KMS-11 (cell line): ENCODE data around the gene NECAP2.

Experiments
- H2AFZ ChIP-seq: fragments of 200-600 bp; sonication (generic); 2 replicates; pipeline ENCODE4 v1.6.1; 2016; ENCODE audit warnings: antibody characterized with exemption, mixed run types, low read depth
- H3K27ac ChIP-seq: fragments of 200-600 bp; sonication (generic); 2 replicates; pipeline ENCODE4 v1.6.1; 2016; ENCODE audit warnings: mild to moderate bottlenecking, mixed run types
- H3K27me3 ChIP-seq: fragments of 200-600 bp; sonication (generic); 2 replicates; pipeline ENCODE4 v1.6.1; 2017; ENCODE audit warnings: mild to moderate bottlenecking, low read depth, mixed run types, moderate library complexity; ENCODE audit not compliant: insufficient read depth
- H3K36me3 ChIP-seq: fragments of 200-600 bp; sonication (generic); 2 replicates; pipeline ENCODE4 v1.6.1; 2017; ENCODE audit warnings: mild to moderate bottlenecking, mixed run types; ENCODE audit not compliant: insufficient read depth
- H3K4me1 ChIP-seq: fragments of 200-600 bp; sonication (generic); 2 replicates; pipeline ENCODE4 v1.6.1; 2016; ENCODE audit warnings: mild to moderate bottlenecking, low read depth, mixed run types; ENCODE audit not compliant: poor library complexity, severe bottlenecking
- H3K4me2 ChIP-seq: fragments of 200-600 bp; sonication (generic); 2 replicates; pipeline ENCODE4 v1.7.0; 2016; ENCODE audit warnings: mild to moderate bottlenecking, mixed run types
- H3K4me3 ChIP-seq: fragments of 200-600 bp; sonication (generic); IDR thresholded peaks from 2 replicates; pipeline ENCODE4 v1.6.1; 2017; ENCODE audit warnings: low read depth, low read length, mixed read lengths; ENCODE audit not compliant: insufficient read depth
- H3K79me2 ChIP-seq: fragments of 200-600 bp; sonication (generic); 2 replicates; pipeline ENCODE4 v1.6.1; 2016; ENCODE audit warnings: low read depth, mixed run types; ENCODE audit not compliant: insufficient read depth
- H3K9ac ChIP-seq: fragments of 200-600 bp; sonication (generic); 2 replicates; pipeline ENCODE4 v1.6.1; 2016; ENCODE audit warnings: mild to moderate bottlenecking, mixed run types
- H4K20me1 ChIP-seq: fragments of 200-600 bp; sonication (generic); 2 replicates; pipeline ENCODE4 v1.6.1; 2016; ENCODE audit warnings: mild to moderate bottlenecking, mixed run types; ENCODE audit not compliant: insufficient read depth
- TF ChIP-seq, protein P1 (sequence below): fragments of 200-600 bp; sonication (generic); conservative IDR thresholded peaks from 2 replicates; pipeline ENCODE4 v1.6.1; 2017; ENCODE audit warnings: low read depth, mild to moderate bottlenecking, antibody characterized with exemption, low read length, moderate library complexity, mixed read lengths

Gene NECAP2

GRCh38 chr1:16445052-16445451 is 4.5 kb downstream of the NECAP2 start:
- no peaks in the 10 kb centered on the region for H3K36me3 ChIP-seq
- H2AFZ ChIP-seq, result no peak overlapping the region
- H3K27ac ChIP-seq, result peak overlapping the region; percentile 81
- peak overlapping the region; percentile 99 for H3K4me2 ChIP-seq
- no peak overlapping the region; the same call in 1 of the 2 replicates for H3K9ac ChIP-seq
- H3K4me3 ChIP-seq, result no peak overlapping the region
- H3K4me1 ChIP-seq, result peaks cover 52% of the 10 kb centered on the region
- H3K79me2 ChIP-seq, result peaks cover 49% of the 10 kb centered on the region
- TF ChIP-seq, protein P1, sequence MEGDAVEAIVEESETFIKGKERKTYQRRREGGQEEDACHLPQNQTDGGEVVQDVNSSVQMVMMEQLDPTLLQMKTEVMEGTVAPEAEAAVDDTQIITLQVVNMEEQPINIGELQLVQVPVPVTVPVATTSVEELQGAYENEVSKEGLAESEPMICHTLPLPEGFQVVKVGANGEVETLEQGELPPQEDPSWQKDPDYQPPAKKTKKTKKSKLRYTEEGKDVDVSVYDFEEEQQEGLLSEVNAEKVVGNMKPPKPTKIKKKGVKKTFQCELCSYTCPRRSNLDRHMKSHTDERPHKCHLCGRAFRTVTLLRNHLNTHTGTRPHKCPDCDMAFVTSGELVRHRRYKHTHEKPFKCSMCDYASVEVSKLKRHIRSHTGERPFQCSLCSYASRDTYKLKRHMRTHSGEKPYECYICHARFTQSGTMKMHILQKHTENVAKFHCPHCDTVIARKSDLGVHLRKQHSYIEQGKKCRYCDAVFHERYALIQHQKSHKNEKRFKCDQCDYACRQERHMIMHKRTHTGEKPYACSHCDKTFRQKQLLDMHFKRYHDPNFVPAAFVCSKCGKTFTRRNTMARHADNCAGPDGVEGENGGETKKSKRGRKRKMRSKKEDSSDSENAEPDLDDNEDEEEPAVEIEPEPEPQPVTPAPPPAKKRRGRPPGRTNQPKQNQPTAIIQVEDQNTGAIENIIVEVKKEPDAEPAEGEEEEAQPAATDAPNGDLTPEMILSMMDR, result no peak
- H4K20me1 ChIP-seq, result no peaks in the 10 kb centered on the region
- H3K27me3 ChIP-seq, result no peaks in the 10 kb centered on the region

DNA sequence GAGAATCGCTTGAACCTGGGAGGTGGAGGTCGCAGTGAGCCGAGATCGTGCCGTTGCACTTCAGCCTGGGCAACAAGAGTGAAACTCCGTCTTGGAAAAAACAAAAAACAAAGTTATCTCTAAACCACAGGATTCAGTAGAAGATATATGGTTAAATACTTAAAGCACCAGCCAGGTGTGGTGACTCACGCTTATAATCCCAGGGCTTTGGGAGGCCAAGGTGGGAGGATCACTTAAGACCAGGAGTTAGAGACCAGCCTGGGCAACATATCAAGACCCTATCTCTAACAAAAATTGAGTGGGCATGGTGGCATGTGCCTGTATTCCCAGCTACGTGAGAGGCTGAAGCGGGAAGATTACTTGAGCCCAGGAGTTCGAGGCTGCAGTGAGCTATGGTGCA is 5.6 kb downstream of the NECAP2 start:
- H3K4me2 ChIP-seq, result no peak overlapping the region; the same call in 1 of the 2 replicates
- H3K4me1 ChIP-seq, result peaks cover 50% of the 10 kb centered on the region
- H3K27ac ChIP-seq, result no peak overlapping the region
- H3K79me2 ChIP-seq, result peaks cover 44% of the 10 kb centered on the region
- H2AFZ ChIP-seq, result no peak overlapping the region
- H3K4me3 ChIP-seq, result no peak overlapping the region
- no peaks in the 10 kb centered on the region for H4K20me1 ChIP-seq
- no peak overlapping the region for H3K9ac ChIP-seq
- no peaks in the 10 kb centered on the region for H3K36me3 ChIP-seq
- H3K27me3 ChIP-seq, result no peaks in the 10 kb centered on the region
- TF ChIP-seq, protein P1, result no peak

DNA sequence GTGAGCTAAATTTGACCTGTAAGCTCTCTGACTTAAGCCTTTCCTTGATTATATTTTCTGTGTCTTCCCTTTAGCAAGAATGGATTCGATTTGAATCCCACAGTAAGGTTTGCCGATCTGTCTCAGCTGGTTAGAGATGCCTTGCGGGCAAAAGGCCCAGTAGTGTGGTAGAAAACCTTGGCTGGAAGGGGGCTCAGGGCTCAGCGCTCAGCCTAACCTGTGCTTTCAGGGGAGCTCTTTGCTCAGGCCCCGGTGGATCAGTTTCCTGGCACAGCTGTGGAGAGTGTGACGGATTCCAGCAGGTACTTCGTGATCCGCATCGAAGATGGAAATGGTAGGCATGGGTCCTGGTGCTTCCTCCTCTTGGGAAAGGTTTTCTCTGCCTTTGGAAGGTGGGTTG is 7.1 kb downstream of the NECAP2 start:
- Histone ChIP-seq H3K27ac (no peak overlapping the region), H3K4me2 (no peak overlapping the region), H3K4me1 (peaks cover 36% of the 10 kb centered on the region), H3K36me3 (no peaks in the 10 kb centered on the region), H3K27me3 (no peaks in the 10 kb centered on the region), H3K9ac (no peak overlapping the region), H3K4me3 (no peak overlapping the region), H2AFZ (no peak overlapping the region), H4K20me1 (no peaks in the 10 kb centered on the region), H3K79me2 (peaks cover 29% of the 10 kb centered on the region)
- TF ChIP-seq, protein P1, result no peak

GRCh38 chr1:16449065-16449464 is 8.5 kb downstream of the NECAP2 start:
- H3K27me3 ChIP-seq, result no peaks in the 10 kb centered on the region
- no peak overlapping the region for H2AFZ ChIP-seq
- no peaks in the 10 kb centered on the region for H4K20me1 ChIP-seq
- H3K4me2 ChIP-seq, result no peak overlapping the region
- H3K79me2 ChIP-seq, result peaks cover 16% of the 10 kb centered on the region; the same call in 1 of the 2 replicates
- peaks cover 22% of the 10 kb centered on the region for H3K4me1 ChIP-seq
- H3K36me3 ChIP-seq, result no peaks in the 10 kb centered on the region
- TF ChIP-seq, protein P1, result no peak
- H3K4me3 ChIP-seq, result no peak overlapping the region
- no peak overlapping the region for H3K27ac ChIP-seq
- no peak overlapping the region for H3K9ac ChIP-seq
